Daoy (cell line): Measurements from ENCODE around the gene EXOC4. TPM values are rescaled to one million over a fixed set of nuclear protein-coding genes. Genes with fewer than 3 reads are reported as not detected.

ENCODE experiments used
- DNase-seq: peaks from one replicate; pipeline ENCODE4 v3.0.0-alpha.2; 2015; ENCODE audit warnings: low read depth
- total RNA-seq: library from RNA; depleted of rRNA; stranded (reverse); fragments of >200 nt; shearing (Covaris generic); gene quantifications from 2 replicates; pipeline ENCODE4 v1.2.3, GENCODE V29; 2014

Gene EXOC4
- total RNA-seq, 1 experiment from 2014 or later = 36.9 TPM

DNA sequence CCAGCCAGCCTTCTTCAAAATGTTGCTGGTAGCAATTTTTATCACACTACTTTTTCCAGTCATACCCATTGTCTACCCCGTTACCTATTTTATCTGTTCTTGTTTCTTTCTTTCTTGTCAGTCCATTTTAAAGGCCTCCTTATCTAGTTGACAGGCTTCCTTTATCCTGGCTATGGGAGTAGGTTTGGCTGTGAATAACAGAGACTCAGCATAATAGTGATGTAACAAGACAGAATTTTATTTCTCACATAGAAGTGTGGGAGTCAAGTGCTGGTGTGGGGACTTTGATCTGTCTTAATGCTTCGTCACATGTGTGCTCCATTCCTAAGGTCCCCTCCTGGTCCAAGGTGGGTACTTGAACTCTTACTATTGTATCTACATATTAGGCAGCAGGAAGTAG, 283.6 kb downstream of the EXOC4 start:
- no peak for DNase-seq

- no peak for DNase-seq
Observed at GRCh38 chr7:133539016-133539415, 286.1 kb downstream of the EXOC4 start.

DNA sequence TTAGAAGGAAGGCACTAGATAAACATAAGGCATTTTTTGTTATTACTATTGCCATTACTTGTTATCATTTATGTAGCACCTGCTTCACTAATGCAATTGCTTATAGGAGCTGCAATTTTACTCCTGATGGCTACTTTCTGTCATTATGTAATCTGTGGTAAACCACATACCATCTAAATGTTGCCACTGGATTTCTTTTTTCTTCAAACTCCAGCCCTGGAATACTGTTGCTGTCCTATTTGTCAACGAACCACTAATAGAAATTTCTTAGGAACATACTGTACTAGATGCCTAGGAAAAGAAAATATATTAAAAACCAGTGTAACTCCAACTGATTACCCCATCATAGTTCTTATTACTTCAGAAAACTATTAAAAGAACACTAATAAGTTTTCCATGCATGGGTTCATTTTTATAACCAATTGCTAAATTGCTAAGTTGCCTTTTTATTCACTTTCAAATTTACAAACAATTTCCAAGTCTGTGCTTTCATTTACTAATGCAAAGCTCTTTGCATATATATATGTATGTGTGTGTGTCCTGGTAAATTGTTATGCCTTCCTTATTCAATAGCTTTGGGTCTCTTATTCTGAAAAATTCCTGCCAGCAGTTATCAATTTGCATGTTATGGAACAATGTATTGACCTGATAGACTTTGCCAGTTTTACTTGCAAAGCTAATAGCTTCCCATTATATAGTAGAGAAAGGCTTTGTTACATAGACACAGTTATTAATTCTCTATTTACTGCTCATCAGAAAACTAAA, 287.4 kb downstream of the EXOC4 start:
- no peak for DNase-seq

DNA sequence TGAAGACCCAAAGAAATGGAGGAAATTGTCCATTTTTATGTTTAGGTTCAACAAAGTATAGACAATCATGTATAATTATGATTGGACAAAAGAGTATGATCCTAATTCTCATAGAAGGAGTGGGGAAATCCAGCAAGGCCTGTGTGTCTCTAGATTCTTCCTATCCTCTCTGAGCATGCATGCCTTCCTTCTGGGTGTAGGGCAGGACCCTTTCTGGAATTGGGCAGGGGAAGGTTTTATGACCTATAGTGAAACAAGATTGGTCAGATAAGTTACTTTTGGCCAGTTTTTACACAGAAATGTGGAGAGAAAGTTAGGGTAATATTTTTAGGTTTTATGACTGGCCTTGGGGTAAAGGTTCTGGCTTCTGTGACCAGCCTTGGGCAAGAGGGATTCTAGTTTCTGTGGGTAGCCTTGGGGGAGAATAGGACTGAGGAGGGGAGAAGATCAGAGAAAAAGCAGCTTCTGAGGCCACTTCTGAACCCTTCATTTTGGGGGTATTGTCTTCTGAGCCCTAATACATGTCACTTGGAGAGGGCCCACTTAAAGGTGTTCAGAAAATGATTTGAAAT, 289.4 kb downstream of the EXOC4 start:
- no peak for DNase-seq

- DNase-seq = no peak
Observed at GRCh38 chr7:133543657-133544056, 290.8 kb downstream of the EXOC4 start.

DNA sequence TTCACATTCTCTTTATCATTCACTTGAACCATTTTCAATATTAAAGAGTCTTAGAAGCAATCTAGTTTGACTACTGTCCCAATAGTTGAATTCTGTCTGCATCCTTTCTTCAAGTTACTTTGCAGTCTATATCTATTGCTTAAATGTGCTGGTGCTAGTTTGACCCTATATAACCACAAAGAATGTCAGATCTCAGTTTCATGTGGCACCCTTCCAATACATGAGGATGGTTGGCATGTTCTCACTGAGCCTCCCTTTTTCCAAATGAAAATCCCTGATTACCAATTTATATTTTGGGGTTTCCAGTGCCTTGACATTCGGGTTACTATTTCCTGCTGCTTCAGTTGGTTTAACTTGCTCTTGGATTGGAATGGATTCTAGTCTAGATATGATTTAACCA, 292.7 kb downstream of the EXOC4 start:
- peak; percentile 18 for DNase-seq

- no peak for DNase-seq
Observed at GRCh38 chr7:133547981-133548380, 295.1 kb downstream of the EXOC4 start.

DNA sequence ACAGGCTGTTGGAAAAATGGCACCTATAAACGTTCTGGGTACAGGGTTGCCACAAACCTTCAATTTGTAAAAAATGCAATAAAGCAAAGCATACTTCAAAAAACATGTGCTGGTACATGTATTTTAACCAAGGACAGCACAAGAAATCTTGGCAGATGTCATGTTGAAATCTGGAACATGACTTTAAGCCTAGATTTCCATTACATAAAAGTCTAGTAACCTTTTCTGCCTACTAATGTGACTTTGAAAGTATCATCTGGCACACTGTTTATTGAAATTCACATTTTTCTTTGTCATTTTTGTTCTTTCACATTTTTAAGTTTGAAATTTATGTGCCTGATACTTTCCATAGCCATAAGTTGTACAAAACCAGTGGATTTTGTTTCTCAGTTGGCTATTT, 296.8 kb downstream of the EXOC4 start:
- DNase-seq = no peak

DNA sequence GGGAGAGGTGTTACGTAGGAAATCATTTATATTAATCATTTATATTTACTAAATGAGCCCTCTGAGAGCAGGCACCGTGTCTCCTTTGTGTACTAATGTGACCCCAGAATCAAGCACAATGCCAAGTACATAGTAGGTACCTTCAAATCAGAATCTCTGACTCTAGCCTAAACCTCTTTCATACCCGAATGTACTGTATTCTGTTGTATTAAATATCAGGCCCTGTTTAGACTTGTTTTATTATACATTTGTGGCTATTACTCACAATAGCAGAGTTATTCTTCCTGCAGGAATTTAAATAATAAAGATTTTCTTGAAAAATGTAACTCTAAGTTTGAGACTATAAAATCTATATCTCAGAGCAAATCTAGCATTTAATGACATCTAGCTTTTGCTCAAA, 297.3 kb downstream of the EXOC4 start:
- DNase-seq = no peak

GRCh38 chr7:133550811-133551210, 297.9 kb downstream of the EXOC4 start:
- DNase-seq = no peak

- DNase-seq = no peak
Observed at GRCh38 chr7:133551466-133551865, 298.6 kb downstream of the EXOC4 start.

GRCh38 chr7:133552079-133552478, 299.2 kb downstream of the EXOC4 start:
- DNase-seq = no peak

- DNase-seq = no peak
Observed at GRCh38 chr7:133554330-133554729, 301.5 kb downstream of the EXOC4 start.

DNA sequence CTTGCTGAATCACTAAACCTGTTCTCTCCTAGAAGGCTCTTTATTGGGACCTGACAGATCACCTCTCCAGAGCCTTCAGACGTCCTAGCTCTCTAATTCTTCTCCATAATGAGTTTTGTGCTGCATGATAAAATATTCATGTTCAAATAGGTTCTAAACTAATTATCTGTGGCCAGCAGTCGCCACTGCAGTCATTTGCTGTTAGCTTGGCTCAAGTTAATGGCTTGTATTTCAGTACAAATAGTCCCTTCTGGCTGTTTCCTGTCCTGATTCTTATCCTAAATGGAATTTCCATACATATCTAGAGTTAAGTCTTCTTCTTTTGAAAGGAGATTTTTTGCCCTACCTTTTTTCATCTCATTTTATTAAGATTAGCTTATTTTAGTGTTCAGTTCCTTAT, 303.2 kb downstream of the EXOC4 start:
- no peak for DNase-seq

DNA sequence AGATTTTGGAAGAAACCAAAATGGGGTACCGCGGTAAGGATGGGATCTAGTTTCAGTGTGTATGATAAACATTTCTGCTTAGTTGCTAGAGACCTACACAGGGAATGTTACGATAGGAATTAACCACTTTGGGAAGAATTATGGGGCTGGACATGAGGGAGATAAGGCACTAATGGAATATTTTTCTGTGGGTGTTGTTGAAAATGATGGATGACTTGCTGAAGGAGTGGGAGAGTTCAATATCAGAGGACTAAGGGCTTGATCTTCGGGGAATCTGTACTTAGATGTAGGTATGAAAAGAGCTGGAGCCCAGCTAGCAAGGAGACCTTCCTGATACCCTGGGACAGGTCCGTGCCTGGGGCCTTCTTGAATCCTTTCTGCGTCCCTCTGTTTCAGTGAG, 303.7 kb downstream of the EXOC4 start:
- no peak for DNase-seq

DNA sequence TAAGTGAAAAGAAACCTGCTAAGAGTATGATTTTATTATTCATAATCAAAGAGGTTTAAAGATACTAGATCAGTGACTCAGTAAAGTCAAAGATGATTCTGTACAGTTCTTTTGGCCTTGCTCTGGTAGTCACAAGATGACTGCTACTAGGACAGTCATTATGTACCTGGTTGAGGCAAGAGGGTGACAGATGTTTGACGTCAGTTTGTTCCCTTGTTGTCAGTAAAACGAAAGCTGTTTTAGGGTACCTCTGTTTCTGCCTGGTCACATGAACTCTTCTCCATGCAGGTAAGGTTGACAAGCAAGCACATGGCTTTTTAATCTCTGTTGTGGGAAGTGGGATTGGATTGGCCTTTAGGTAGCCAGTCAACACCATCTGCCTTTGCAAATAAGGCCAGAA, 308.0 kb downstream of the EXOC4 start:
- no peak for DNase-seq

- no peak for DNase-seq
Observed at GRCh38 chr7:133561396-133561795, 308.5 kb downstream of the EXOC4 start.

DNA sequence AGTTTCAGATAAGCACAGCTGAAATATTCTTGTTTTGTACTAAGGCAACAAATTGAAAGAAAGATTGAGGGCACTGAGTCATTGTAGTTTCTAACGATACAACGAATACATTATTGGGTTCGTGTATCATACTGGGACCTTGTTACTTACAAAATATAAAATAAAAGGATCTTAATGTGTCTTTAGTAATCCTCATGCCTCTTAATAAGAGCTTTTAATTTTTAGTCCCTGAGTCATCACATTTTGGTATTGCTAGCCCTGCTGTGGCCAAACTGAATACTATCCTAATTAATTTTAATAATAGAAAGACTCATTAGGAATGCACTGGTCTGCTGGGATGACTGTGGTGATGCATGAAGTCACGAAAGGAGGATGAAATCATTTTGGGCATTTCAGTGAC, 309.7 kb downstream of the EXOC4 start:
- no peak for DNase-seq

GRCh38 chr7:133563251-133563650, 310.4 kb downstream of the EXOC4 start:
- DNase-seq = no peak

GRCh38 chr7:133564484-133564883, 311.6 kb downstream of the EXOC4 start:
- no peak for DNase-seq

DNA sequence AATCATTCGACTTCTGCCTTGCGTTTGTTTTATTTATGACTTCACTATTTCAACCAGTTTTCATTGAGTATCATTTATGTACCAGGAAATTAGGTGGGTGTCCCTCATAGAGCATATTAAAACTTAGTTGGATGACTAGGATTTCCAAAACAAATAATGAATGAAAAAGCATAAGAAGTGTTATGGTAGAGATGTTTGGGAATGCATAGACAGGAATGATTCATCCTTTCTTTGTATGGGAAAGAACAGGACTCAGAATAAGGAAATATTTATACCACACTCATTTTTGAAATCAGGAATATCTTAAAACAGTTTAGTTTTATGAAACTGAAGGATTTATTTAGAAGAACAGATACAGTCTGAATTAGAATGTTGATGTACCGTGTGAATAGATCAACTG, 315.7 kb downstream of the EXOC4 start:
- DNase-seq = no peak

- no peak for DNase-seq
Observed at GRCh38 chr7:133570321-133570720, 317.4 kb downstream of the EXOC4 start.

GRCh38 chr7:133571076-133571475, 318.2 kb downstream of the EXOC4 start:
- no peak for DNase-seq

- no peak for DNase-seq
Observed at GRCh38 chr7:133572087-133572486, 319.2 kb downstream of the EXOC4 start.
